EL (cell line): ENCODE measurements around the gene OR10V1.

Experiments
- DNase-seq: peaks from one replicate; pipeline ENCODE4 v3.0.0-alpha.2; 2016

OR10V1 gene

DNA sequence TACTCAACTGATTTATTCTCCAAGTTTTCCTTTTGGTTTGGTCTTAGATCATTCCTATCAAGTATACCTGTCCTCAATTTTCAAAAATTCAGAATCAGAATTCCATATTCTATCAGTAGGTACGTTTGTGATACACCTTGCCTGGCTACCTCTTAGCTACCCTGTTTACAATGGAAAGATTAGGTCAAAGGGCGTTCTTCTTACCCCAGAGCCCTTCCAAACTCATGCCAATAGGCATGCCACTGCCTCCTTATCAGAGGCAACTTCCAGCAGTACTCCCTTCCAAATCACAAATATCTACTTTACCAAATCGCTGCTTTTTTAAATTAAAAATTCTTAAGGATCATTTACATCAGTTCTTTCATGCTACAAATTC is 45.8 kb downstream of the OR10V1 start:
- DNase-seq = no peak

GRCh38 chr11:59666969-59667368 is 46.7 kb downstream of the OR10V1 start:
- DNase-seq = peak; percentile 37
